HepG2 (cell line): Measurements from ENCODE around the gene ATP9A. TPM values are rescaled to one million over a fixed set of nuclear protein-coding genes. Genes with fewer than 3 reads are reported as not detected.
A peak's percentile ranks its signal among the peaks of the same experiment; 100 is the strongest.

Source experiments
- ADNP ChIP-seq: sonication (generic); formaldehyde crosslinking; IDR thresholded peaks from 2 replicates; pipeline ENCODE4 v1.4.0; 2020; ENCODE audit warnings: missing genetic modification reagents
- FOXA1 ChIP-seq, 2 experiments: fragments of 450-650 bp in 1 of 2; sonication (generic) in 1 of 2; formaldehyde crosslinking in 1 of 2; IDR thresholded peaks; 2 replicates each; pipeline versions ENCODE4 v1.4.0 to v1.6.1; 2016 to 2020; ENCODE audit warnings: missing genetic modification reagents in 1 of 2
- GFI1 ChIP-seq: sonication (generic); formaldehyde crosslinking; IDR thresholded peaks from 2 replicates; pipeline ENCODE4 v1.5.0; 2020; ENCODE audit warnings: missing genetic modification reagents, mild to moderate bottlenecking, borderline replicate concordance
- KDM2A ChIP-seq: sonication (generic); formaldehyde crosslinking; IDR thresholded peaks from 2 replicates; pipeline ENCODE4 v1.4.0; 2020; ENCODE audit warnings: low read depth, missing genetic modification reagents, borderline replicate concordance
- KDM3A ChIP-seq: IDR thresholded peaks from 2 replicates; pipeline ENCODE4 v1.6.1; 2018; ENCODE audit warnings: low read depth, missing compliant biosample characterization
- MBD4 ChIP-seq: IDR thresholded peaks from 2 replicates; pipeline ENCODE4 v1.6.1; 2012; ENCODE audit warnings: low read length, inconsistent platforms, borderline replicate concordance
- MXD4 ChIP-seq: IDR thresholded peaks from 2 replicates; pipeline ENCODE4 v1.6.1; 2016; ENCODE audit warnings: mild to moderate bottlenecking, missing biosample characterization, missing genetic modification reagents
- NCOA5 ChIP-seq: sonication (generic); formaldehyde crosslinking; IDR thresholded peaks from 2 replicates; pipeline ENCODE4 v1.4.0; 2020; ENCODE audit warnings: missing genetic modification reagents
- NR0B2 ChIP-seq: sonication (generic); formaldehyde crosslinking; IDR thresholded peaks from 2 replicates; pipeline ENCODE4 v1.4.0; 2020; ENCODE audit warnings: mild to moderate bottlenecking, missing genetic modification reagents
- PHF21A ChIP-seq: sonication (generic); formaldehyde crosslinking; IDR thresholded peaks from 2 replicates; pipeline ENCODE4 v1.5.0; 2020; ENCODE audit warnings: mild to moderate bottlenecking, missing genetic modification reagents
- POLR2AphosphoS2 ChIP-seq: IDR thresholded peaks from 2 replicates; pipeline ENCODE4 v1.6.1; 2011; ENCODE audit warnings: low read depth, low read length, improper control_type of control experiment
- REXO4 ChIP-seq: sonication (generic); formaldehyde crosslinking; IDR thresholded peaks from 2 replicates; pipeline ENCODE4 v1.8.0; 2022; ENCODE audit warnings: missing genetic modification reagents, mild to moderate bottlenecking, borderline replicate concordance
- RFX3 ChIP-seq: IDR thresholded peaks from 2 replicates; pipeline ENCODE4 v1.6.1; 2016; ENCODE audit warnings: missing biosample characterization, missing genetic modification reagents
- SP1 ChIP-seq, 2 experiments: fragments of 450-650 bp in 1 of 2; sonication (generic) in 1 of 2; formaldehyde crosslinking in 1 of 2; IDR thresholded peaks; 2 replicates each; pipeline versions ENCODE4 v1.4.0 to v1.6.1; 2016 to 2020; ENCODE audit warnings: missing genetic modification reagents in 1 of 2
- TARDBP ChIP-seq: sonication (generic); formaldehyde crosslinking; IDR thresholded peaks from 2 replicates; pipeline ENCODE4 v1.8.0; 2022; ENCODE audit warnings: mild to moderate bottlenecking, missing genetic modification reagents
- ZBTB42 ChIP-seq: sonication (generic); formaldehyde crosslinking; IDR thresholded peaks from 2 replicates; pipeline ENCODE4 v1.5.0; 2020; ENCODE audit warnings: mild to moderate bottlenecking, missing genetic modification reagents
- ZMYM2 ChIP-seq: sonication (generic); formaldehyde crosslinking; IDR thresholded peaks from 2 replicates; pipeline ENCODE4 v1.8.0; 2022; ENCODE audit warnings: mild to moderate bottlenecking, missing genetic modification reagents
- ZNF367 ChIP-seq: sonication (generic); formaldehyde crosslinking; IDR thresholded peaks from 2 replicates; pipeline ENCODE4 v1.4.0; 2020; ENCODE audit warnings: missing genetic modification reagents, borderline replicate concordance
- ZNF383 ChIP-seq: sonication (generic); formaldehyde crosslinking; IDR thresholded peaks from 2 replicates; pipeline ENCODE4 v1.4.0; 2020; ENCODE audit warnings: missing genetic modification reagents, mild to moderate bottlenecking, borderline replicate concordance
- ZNF557 ChIP-seq: sonication (generic); formaldehyde crosslinking; IDR thresholded peaks from 2 replicates; pipeline ENCODE4 v1.4.0; 2020; ENCODE audit warnings: missing genetic modification reagents
- ZNF879 ChIP-seq: sonication (generic); formaldehyde crosslinking; IDR thresholded peaks from 2 replicates; pipeline ENCODE4 v1.8.1; 2023; ENCODE audit warnings: missing genetic modification reagents
- ZZZ3 ChIP-seq: sonication (generic); formaldehyde crosslinking; IDR thresholded peaks from 2 replicates; pipeline ENCODE4 v1.4.0; 2020; ENCODE audit warnings: missing genetic modification reagents, mild to moderate bottlenecking, borderline replicate concordance
- polyA plus RNA-seq, 8 experiments: library from polyadenylated mRNA; depleted of rRNA in 3 of 8; stranded (reverse) in 7 of 8; unstranded in 1 of 8; fragments of >200 nt; fragmentation: Illumina TruSeq in 4 of 8; extraction: Trizol in 4 of 8; gene quantifications; 2 replicates each; pipeline versions ENCODE4 v1.2.1 to v1.2.3, GENCODE V29; 2011 to 2016; ENCODE audit warnings: low read depth in 4 of 8, missing spikeins in 1 of 8, mixed read lengths in 1 of 8; ENCODE audit not compliant: insufficient read depth in 1 of 8
- total RNA-seq, 5 experiments: library from RNA; depleted of rRNA; stranded (reverse); fragments of >200 nt; fragmentation: Illumina TruSeq; extraction: Trizol; gene quantifications; 2 replicates each; pipeline ENCODE4 v1.2.3, GENCODE V29; 2016; ENCODE audit warnings: low read depth in 1 of 5
- TF ChIP-seq, protein P1 (sequence below): sonication (generic); formaldehyde crosslinking; IDR thresholded peaks from 2 replicates; pipeline ENCODE4 v1.5.1; 2020; ENCODE audit warnings: mild to moderate bottlenecking, missing genetic modification reagents, moderate library complexity
- TF ChIP-seq, protein P2 (sequence below): sonication (generic); formaldehyde crosslinking; IDR thresholded peaks from 2 replicates; pipeline ENCODE4 v1.4.0; 2020; ENCODE audit warnings: missing genetic modification reagents

The ATP9A gene
- total and polyA plus RNA-seq, 2 of the 13 experiments (the other 11 are each of a cell fraction or from before 2014, with no cell fraction given), result 11.8 to 18.5 TPM

DNA sequence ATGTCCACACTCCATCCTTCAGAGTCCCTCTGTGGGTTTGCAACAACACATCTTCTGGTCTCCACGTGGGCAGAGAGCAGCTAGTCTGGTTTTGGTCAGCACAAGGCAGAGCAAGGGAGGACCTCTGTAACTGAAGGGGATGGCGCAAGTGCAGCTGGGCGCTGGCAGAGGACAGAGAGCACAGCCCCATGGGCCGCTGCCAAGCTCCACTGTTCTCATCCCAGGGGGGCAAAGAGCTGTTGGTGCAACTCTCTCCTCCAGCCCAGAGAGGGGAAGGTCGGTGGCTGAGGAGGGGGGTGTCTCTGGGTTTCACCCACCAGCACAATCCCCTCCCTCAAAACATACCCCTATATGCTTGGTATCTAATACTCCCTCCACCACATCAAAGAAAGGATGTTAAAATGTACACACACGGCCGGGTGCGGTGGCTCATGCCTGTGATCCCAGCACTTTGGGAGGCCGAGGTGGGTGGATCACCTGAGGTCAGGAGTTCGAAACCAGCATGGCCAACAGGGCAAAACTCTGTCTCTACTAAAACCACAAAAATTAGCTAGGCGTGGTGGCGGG, 9.1 kb downstream of the ATP9A start (continued):
- TF ChIP-seq ZBTB42 (CRISPR knock-in tag) (no peak), PHF21A (CRISPR knock-in tag) (0 out of 2 replicates have a peak, but pooled peaks have one; percentile 14), GFI1 (CRISPR knock-in tag) (no peak), ZNF879 (CRISPR knock-in tag) (no peak), SP1 (IDR thresholded peaks at IDR 0.05) (no peak), SP1 (CRISPR knock-in tag; IDR thresholded peaks at IDR 0.05) (no peak), ZZZ3 (CRISPR knock-in tag) (no peak), MBD4 (no peak), NR0B2 (CRISPR knock-in tag) (peak; percentile 38; the same call in 1 of the 2 replicates), ZNF557 (CRISPR knock-in tag) (no peak), ADNP (CRISPR knock-in tag) (no peak), TARDBP (CRISPR knock-in tag) (no peak), KDM2A (CRISPR knock-in tag) (0 out of 2 replicates have a peak, but pooled peaks have one; percentile 18), MXD4 (CRISPR knock-in tag) (peak; percentile 49; the same call in 1 of the 2 replicates), REXO4 (no peak), ZMYM2 (CRISPR knock-in tag) (peak; percentile 10; the same call in 1 of the 2 replicates), ZNF383 (CRISPR knock-in tag) (no peak), NCOA5 (CRISPR knock-in tag) (no peak), RFX3 (CRISPR knock-in tag) (no peak), POLR2AphosphoS2 (no peak), ZNF367 (CRISPR knock-in tag) (no peak), FOXA1 (IDR thresholded peaks at IDR 0.05) (no peak), FOXA1 (CRISPR knock-in tag; IDR thresholded peaks at IDR 0.05) (peak; percentile 53; the same call in 1 of the 2 replicates), KDM3A (no peak; the same call in 1 of the 2 replicates)
- TF ChIP-seq, protein P1, sequence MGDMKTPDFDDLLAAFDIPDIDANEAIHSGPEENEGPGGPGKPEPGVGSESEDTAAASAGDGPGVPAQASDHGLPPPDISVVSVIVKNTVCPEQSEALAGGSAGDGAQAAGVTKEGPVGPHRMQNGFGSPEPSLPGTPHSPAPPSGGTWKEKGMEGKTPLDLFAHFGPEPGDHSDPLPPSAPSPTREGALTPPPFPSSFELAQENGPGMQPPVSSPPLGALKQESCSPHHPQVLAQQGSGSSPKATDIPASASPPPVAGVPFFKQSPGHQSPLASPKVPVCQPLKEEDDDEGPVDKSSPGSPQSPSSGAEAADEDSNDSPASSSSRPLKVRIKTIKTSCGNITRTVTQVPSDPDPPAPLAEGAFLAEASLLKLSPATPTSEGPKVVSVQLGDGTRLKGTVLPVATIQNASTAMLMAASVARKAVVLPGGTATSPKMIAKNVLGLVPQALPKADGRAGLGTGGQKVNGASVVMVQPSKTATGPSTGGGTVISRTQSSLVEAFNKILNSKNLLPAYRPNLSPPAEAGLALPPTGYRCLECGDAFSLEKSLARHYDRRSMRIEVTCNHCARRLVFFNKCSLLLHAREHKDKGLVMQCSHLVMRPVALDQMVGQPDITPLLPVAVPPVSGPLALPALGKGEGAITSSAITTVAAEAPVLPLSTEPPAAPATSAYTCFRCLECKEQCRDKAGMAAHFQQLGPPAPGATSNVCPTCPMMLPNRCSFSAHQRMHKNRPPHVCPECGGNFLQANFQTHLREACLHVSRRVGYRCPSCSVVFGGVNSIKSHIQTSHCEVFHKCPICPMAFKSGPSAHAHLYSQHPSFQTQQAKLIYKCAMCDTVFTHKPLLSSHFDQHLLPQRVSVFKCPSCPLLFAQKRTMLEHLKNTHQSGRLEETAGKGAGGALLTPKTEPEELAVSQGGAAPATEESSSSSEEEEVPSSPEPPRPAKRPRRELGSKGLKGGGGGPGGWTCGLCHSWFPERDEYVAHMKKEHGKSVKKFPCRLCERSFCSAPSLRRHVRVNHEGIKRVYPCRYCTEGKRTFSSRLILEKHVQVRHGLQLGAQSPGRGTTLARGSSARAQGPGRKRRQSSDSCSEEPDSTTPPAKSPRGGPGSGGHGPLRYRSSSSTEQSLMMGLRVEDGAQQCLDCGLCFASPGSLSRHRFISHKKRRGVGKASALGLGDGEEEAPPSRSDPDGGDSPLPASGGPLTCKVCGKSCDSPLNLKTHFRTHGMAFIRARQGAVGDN (CRISPR knock-in tag), result peak; percentile 91
- TF ChIP-seq, protein P2, sequence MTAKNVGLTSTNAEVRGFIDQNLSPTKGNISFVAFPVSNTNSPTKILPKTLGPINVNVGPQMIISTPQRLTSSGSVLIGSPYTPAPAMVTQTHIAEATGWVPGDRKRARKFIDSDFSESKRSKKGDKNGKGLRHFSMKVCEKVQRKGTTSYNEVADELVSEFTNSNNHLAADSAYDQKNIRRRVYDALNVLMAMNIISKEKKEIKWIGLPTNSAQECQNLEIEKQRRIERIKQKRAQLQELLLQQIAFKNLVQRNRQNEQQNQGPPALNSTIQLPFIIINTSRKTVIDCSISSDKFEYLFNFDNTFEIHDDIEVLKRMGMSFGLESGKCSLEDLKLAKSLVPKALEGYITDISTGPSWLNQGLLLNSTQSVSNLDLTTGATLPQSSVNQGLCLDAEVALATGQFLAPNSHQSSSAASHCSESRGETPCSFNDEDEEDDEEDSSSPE (CRISPR knock-in tag), result no peak
